ENCODE results near the gene BCL2L14.

The BCL2L14 gene

DNA sequence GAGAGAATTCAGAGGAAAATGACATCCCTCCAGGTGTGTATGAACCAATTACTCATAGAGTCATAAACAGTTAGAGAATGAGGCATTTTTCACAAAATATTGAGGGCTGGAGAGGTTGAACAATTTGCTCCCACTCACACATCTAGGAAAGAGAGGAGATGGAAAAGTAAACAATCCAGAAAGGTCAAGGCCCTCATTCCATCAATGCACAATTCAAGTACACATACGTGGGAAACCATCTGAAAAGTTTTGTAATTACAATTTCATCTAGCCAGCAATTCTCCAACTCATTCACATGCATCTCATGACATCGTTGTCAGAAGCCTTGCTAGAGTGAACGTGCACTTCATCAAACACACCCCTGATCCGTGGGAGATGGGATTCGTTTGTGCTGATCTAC lies 15.7 kb upstream of the BCL2L14 start:
- no peak for DNase-seq (ENCODE audit: low spot score)

DNA sequence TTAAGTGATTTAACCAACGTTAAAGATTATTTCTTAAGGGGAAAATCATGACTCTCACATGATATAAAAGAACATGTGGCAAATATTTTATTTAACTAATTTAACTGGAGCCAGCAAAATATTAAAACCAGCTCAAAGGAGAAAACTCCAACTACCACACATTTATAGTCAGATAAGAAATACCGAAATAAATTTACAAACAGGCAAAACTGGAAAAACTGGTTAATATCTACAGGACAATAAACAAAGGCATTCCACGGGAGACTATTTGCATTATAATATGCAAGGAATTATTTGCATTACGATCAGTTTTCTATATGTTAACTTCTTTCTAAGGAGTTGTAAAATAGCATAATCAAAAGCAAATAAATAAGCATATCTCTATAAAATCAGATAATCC lies 13.8 kb upstream of the BCL2L14 start:
- no peak for DNase-seq (ENCODE audit: low spot score)

DNA sequence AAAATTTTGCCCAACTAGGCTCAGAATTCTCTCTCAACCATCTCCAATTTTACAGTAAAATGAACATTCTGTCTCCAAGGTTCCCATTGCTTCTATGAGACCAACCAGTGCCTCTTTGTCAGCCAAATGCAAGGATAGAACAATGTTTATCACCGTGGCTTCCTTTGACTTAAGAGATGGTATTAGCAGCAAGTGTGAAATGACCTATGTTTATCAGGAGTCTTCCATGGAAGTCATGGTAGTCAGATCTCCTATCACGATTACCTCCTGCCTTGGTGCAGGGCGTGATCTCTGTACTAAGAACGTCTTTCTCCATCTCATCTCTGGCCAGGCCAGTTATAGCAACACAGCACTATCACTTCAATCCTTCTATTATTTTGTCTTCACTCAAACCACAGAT lies 6.1 kb upstream of the BCL2L14 start:
- no peak for DNase-seq (ENCODE audit: low spot score)

DNA sequence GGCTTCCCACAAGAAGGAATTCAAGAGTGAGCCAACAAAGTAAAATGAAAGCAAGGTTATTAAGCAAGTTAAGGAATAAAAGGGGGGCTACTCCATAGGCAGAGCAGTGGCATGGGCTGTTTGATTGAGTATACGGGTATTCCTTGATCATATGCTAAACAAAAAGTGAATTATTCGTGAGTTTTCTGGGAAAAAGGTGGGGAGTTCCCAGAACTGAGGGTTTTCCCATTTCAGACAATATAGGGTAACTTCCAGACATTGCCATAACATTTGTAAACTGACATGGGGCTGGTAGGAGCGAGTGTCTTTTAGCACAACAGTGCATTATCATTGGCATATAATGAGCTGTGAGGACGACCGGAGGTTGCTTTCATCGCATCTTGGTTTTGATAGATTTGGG lies 2.0 kb upstream of the BCL2L14 start:
- DNase-seq (ENCODE audit: low spot score): no peak

DNA sequence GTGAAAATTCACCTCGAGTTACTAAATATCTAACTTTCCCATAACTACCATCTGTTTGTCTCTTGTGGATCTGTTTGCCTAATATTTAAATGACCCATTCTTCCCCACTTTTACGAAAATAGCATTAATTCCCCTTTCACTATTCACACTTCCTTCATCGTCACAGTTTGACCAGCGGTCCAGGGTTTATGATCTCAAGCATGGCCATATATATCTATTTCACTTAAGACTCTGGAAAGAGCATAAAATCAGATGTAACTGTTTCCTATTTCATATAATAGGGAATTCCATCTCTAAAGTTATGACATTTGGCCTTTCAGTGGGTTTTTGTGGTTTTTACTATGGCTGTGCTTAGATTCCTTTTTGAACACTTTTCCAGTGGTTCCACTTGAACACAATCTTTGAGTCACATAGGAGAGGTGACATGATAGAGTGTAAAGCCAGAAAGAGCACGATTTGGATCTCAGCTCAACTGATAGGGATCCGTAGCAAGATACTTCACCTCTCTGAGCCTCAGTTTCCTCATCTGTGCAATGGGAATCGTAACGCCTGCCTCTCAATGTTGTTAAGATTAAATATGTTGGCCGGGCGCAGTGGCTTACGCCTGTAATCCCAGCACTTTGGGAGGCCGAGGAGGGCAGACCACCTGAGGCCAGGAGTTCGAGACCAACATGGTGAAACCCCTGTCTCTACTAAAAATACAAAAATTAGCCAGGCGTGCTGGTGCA lies 754 bp upstream of the BCL2L14 start:
- no peak for DNase-seq (ENCODE audit: low spot score)

DNA sequence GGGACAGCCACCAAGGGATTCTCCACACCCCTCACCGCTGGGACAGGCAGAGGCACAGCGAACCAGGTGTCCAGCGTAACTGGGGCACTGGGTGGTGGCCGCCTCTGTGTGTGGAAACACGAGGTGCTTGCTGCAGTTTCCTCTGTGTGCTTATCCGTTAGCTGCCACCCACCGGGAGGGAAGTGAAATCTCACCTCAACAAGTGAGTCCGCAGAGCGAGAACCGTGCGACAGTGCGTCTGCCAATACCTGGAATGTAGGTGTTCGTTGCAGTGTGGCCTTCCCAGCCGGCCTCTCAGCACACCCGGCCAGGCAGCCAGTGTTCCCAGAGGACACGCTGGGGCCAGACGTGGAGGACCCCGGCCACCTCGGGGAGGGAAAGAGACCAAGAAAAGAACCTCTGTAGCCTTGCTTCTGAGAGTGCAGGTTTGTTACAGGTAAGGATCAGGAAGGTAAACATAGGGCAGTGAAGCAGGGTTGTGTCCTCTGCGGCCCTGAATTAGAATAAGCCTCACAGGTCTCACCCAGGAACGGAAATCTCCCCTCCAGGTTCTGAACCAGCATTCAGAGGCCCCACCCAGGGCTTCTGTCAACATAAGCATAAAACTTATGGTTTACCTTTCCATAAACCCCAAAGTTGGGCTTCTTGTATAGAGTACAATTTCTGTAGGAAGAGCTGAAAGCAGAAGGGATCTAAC lies 1.5 kb downstream of the BCL2L14 start:
- no peak for DNase-seq (ENCODE audit: low spot score)

DNA sequence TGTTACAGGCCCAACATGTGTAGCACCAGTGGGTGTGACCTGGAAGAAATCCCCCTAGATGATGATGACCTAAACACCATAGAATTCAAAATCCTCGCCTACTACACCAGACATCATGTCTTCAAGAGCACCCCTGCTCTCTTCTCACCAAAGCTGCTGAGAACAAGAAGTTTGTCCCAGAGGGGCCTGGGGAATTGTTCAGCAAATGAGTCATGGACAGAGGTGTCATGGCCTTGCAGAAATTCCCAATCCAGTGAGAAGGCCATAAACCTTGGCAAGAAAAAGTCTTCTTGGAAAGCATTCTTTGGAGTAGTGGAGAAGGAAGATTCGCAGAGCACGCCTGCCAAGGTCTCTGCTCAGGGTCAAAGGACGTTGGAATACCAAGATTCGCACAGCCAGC lies 8.6 kb downstream of the BCL2L14 start:
- DNase-seq (ENCODE audit: low spot score): peak; percentile 44

DNA sequence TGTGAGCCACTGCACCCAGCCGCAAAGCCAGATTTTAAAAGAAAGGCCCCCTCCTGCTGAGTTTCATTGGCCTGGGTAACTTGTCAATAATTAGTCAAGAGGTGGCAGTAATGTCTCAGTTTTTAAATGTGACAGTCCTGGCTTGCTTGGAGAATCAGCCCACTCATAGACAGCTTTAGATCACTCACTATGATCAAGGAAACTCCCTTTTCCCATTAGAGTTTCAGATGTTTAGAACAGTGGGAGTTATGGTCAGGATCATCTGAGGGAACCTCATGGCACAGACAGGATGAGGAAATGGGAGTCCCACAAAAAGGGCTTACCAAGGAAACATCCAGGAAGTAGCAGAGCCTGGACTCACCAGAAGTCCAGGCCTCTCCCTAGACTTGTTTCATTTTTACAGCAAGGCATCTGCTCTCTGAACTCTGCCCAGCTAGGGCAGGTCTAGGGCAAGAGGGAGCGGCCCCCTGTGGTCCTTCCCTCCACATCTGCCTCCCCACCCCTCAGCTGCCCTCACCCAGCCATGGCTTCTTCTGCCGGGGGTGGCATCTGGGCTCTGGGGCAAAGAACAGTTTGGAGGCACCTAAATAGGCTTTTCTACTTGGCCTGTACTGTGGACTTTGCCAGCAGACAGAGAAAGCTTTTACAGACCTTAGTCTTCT lies 11.2 kb downstream of the BCL2L14 start:
- peak; percentile 84 for DNase-seq (ENCODE audit: low spot score)

DNA sequence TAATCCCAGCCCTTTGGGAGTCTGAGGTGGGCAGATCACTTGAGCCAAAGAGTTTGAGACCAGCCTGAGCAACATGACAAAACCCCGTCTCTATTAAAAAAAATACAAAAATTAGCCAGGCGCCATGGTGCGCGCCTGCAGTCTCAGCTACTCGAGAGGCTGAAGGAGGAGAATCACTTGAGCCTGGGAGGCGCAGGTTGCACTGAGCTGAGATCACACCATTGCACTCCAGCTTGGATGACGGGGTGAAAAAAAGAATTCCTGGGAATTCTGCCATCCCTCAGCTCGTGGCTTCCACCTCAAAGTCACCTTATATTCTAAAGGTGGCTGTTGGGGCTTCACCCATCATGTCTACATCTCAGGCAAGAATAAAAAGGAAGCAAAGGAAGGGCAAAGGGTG lies 12.9 kb downstream of the BCL2L14 start:
- DNase-seq (ENCODE audit: low spot score): no peak

DNA sequence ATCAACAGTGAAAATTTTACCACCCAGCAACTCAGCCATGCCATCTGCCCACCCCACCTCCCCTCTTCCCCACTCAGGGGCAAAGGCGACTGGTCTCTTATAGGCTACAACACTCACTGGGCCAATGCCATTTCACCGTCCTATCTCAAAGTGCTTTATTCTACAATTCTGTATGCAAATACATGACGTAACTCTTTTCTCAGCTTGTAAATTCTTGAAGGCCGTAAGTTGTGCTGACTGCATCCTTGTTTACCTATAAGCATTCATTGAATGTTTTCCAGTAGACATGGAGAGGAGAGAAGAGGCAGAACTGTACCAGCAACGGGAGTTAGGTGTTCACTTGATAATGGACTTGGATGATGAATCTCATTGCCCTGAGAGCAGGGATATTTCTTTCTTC lies 15.6 kb downstream of the BCL2L14 start:
- DNase-seq (ENCODE audit: low spot score): no peak

DNA sequence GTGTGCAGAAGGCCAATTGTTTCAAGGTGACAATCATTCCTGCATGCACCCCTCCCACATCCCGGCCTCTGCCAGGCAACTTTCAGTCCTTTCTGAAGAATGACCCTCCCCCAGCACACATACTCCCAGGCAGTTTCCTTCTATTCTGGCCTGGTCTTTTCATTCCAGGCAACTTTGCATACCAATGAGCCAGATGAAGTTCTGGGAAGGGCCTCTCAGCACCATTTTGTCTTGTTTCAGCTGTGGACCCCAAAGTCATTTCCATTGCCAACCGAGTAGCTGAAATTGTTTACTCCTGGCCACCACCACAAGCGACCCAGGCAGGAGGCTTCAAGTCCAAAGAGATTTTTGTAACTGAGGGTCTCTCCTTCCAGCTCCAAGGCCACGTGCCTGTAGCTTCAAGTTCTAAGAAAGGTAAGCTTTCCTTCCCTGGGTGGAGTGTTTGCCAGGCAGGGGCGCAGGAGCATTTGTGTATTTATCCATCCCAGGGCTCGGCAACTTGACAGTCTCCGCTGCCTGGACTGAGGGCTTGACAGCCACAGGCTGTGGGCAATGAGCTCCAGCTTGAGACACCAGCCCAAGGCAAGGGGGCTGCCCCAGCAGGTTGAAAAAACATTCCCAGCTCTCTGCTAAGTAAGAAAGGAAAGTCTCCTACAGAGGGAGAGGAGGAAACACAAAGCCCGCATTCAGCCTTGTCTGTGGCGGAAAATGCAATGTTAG lies 16.4 kb downstream of the BCL2L14 start:
- no peak for DNase-seq (ENCODE audit: low spot score)

DNA sequence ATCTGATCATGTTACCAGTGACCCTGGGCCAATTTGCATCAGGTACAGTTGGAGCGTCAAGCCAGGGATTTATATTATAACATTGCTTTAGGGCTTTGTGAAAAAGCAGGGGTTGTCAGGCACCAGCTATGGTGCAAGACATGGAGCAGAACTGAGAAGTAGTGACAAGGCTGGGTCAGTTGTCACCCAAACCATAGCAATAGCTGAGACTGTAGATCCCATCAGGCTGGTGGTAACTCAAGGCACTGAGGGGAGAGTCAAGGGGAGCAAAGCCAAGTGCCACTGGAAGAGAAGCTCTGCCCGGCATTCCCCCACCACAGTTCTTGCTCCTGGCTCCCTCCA lies 16.9 kb downstream of the BCL2L14 start:
- DNase-seq (ENCODE audit: low spot score): no peak

DNA sequence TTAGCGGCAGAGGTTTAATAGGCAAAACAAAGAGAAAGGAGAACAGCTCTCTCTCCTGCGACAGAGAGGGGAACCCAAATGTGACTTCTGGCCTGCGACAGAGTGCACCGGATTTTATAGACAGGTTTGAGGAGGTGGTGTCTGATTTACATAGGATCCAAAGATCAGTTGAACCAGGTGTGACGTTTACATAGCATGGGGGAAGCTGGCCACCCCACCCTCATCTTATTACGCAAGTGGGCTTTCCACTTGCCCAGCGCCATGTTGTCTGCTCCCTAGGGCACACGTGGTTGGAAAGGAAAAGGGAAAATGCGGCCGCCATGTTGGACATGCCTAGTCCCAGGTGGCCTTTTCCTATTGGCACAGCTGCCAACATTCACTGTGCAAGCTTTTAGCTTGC lies 17.4 kb downstream of the BCL2L14 start:
- no peak for DNase-seq (ENCODE audit: low spot score)

DNA sequence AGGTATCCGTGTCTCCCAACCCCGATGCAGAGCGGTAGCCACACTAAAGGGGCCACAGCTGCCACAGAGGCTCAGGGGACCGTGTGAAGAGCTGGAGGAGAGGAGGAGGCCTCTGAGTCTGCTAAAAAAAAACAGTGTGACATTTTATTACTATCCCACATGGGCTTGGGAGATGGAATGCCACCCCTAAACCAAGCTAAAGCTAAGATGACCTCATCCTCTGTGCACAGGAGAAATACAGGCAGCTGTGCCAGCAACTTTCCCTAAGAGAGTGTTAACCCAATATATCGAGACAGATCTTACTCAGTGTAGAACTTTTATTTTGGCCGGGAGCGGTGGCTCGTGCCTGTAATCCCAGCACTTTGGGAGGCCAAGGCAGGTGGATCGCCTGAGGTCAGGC lies 18.0 kb downstream of the BCL2L14 start:
- DNase-seq (ENCODE audit: low spot score): peak; percentile 30

DNA sequence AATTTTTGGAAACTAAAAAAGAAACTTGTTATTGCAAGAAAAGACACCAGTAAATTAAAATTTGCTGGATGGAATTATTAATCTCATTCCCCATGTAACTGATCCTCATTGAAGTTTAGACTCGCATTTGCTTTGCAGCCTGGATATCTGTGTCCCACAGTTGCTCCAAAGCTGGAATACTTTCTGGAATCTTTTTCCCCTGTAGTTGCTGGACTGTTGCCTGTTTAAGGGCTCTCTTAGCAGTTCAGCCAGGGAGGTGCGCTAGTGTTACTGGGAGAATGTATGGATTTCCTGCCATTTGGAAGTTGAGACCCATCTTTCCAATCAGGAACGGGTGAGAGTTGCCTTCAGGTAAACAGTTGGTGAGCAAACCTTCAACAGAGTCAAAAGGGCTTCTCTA lies 20.3 kb downstream of the BCL2L14 start:
- DNase-seq (ENCODE audit: low spot score): no peak

DNA sequence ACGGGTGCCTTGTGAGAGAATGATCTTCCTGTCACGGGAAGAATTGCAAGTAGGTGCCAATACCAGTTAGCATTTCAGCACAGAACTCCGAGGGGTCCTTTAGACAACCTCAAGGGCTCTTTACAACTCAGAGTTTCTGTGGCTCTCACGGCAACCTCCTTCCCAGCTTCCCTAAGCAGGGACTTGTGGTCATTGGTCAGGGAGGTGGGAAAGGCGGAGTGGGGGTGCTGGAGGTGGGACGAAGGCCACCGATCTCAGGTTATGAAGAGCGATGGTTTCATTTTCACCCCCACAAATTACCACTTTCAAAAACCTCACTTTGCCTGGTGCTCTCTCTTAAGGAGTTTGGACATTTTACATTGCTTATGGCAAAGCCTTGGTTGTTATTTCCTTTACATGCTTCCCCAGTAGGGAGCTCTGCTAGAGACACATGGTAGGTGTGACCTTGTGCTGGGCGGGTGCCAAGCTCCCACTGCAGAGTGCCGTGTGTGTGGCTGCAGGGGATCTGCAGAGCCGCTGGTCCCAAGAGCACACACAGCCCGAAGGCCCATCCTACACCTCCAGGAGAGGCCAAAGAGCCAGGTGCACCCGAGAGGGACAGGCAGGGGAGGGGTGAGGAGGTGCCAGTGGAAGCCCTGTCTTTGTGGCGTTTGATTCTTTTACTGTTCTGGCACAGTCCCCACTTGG lies 21.4 kb downstream of the BCL2L14 start:
- DNase-seq (ENCODE audit: low spot score): no peak

DNA sequence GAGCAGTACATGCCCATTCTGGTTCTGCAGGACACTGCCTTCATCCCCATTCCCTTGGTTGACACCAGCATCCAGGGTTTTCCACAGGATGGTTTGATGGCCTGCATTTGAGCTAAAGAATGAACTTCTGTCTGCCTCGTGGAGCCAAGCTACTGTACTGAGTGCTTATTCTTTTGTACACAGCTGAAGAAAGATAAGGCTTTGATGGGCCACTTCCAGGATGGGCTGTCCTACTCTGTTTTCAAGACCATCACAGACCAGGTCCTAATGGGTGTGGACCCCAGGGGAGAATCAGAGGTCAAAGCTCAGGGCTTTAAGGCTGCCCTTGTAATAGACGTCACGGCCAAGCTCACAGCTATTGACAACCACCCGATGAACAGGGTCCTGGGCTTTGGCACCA lies 23.7 kb downstream of the BCL2L14 start:
- no peak for DNase-seq (ENCODE audit: low spot score)

DNA sequence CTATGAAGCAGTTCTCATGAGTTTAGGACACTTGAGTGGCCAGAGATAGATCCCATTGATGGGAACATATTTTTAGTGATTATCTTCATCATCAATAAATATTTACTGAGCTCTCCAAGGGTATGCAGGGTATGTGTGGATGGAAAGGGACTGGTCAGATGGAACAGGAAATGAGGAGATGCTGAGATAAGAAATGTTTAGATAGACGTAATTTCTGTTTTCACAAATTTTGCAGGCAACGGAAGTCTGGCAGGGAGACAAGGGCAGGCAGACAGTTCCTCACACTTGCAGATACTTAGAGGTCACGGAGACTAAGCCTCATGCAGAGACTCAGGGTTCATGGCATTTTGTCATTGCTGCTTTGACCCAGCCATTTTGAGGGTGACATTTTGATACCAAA lies 24.3 kb downstream of the BCL2L14 start:
- DNase-seq (ENCODE audit: low spot score): no peak

DNA sequence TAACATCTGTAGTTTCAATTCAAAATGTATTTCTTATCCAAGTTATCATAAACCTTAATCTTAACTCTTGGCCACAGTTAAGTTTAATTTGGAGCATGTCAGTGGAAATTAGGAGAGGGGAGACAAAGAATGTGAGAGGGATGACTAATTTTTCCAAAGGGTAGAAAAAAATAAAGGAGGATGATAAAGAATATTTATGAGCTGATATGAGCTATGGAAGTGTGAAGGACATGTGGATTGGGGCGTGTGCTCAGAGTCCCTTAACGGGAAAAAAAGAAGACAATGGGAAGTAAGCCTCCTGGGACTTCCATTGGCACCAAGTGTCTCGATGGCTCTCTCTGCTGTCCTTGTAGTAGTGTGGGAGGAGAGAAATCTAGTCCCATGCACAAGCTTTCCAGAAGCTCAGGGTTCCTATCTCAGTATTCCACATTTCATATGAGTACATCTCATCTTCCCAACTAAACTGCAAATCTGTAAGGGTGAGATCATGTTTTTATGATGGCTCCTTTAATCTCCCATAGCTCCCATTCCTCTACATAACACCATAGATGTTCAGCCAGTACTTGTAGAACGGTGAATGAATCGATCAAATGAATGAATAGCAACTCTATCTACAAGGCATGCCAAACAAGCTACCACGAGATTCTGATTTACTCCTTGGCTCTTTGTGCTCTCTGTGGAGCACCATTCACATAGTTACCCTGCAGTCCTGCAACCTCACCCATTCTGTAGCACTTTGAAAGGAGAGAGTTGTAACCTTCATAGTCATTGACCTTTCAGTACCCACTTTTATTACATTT lies 27.4 kb downstream of the BCL2L14 start:
- DNase-seq (ENCODE audit: low spot score): no peak

DNA sequence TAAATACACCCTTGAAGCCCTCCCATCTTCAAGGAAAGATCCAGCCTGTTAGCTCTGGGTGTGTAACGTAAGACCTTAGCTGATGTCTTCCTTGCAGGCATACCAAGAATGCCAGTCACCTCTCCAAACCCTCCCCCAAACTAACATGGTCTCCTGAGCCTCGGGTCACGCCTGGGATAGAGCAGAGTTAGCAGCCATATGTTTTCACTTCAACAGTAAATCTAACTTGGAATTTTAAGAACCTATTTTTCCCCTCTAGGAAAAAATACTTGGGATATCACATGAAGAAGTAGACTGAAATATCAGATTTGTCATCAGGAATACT lies 27.9 kb downstream of the BCL2L14 start:
- no peak for DNase-seq (ENCODE audit: low spot score)

DNA sequence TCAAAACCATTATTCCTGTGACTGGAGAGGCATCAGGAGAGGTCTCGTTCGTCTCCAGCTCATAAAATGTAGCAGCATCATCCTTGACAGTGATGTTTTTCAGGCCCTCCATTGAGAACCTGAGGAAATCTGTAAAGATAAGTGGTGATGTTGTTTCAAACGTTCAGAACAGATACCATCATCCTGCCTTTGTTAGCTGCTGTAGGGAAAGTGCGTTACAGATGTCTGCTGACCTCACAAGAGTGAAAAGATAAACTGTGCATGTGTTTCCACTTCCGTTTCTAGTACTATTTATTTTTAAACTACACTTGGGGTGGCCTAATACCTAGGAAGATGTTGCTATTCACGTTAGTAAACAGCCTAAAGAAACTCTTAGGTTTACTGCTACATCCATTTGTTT lies 28.4 kb downstream of the BCL2L14 start:
- DNase-seq (ENCODE audit: low spot score): no peak

DNA sequence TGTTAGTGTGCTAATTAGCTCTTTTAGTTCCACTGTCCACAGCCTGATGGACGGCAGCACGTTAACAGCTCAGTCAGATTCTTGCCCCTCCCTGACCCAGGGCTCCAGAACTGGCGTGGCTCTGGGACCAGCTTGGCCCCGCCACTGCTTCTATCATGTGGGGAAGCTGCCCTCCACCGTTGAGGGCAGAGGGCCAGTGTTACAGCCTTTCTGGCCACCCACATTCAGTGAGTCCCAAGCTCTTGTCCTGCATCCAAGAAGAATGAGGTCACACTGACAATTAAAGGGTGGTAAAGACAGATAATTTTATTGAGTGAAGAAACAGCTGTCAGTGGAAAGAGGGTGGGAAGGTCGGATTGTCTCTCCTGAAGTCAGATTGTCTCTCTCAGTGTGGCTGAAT lies 36.9 kb downstream of the BCL2L14 start:
- no peak for DNase-seq (ENCODE audit: low spot score)

Data from GM03348 (cell line).